GM21515 (cell line): Measurements from ENCODE around the gene BARX1.

Experiments used
- ATAC-seq: cut with Tn5 transposase; IDR thresholded peaks from one replicate; pipeline ENCODE4 v1.9.1; 2021; ENCODE audit not compliant: unreplicated experiment

Gene BARX1

DNA sequence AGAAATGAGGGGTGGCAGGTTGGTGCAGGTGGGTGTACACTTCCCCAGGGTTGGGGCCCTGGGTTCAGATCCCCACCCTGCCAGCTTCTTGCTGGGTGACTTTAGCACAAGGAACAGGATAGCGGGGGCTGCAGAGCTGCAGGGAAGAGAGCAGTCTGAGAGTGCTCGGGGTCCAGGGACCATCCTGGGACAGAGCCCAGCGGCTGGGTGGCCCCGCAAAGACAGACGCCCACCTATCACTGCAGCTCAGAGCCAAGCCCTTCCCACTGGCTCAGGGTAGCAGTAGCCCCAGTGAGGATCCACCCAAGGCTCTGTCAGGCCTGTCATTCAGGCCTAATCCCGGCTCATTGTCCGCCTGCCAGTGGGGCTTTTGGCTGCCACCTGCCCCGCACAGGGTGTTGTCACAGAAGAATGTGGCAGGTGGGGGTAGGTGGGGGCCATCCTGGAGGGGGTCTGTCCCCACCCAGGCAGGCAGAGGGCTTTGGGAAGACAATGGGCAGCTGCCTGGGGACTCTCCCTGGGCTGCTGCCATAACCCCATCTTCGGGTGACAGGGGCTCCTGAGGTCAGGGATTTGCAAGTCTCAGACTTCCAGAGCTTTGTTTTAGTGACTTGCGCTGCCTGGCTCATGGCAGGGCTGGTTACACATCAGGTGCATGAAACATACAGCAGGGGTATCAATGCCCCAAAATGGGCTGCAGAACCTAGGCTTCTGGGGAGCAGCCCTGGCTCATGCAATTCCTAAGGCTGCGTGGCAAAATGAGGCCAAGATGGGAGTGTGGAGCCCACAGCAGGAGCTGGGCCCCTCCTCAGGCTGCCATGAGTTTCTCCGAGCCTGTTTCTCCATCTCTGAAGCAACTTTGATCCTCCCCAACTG, 52.1 kb downstream of the BARX1 start:
- no peak for ATAC-seq

DNA sequence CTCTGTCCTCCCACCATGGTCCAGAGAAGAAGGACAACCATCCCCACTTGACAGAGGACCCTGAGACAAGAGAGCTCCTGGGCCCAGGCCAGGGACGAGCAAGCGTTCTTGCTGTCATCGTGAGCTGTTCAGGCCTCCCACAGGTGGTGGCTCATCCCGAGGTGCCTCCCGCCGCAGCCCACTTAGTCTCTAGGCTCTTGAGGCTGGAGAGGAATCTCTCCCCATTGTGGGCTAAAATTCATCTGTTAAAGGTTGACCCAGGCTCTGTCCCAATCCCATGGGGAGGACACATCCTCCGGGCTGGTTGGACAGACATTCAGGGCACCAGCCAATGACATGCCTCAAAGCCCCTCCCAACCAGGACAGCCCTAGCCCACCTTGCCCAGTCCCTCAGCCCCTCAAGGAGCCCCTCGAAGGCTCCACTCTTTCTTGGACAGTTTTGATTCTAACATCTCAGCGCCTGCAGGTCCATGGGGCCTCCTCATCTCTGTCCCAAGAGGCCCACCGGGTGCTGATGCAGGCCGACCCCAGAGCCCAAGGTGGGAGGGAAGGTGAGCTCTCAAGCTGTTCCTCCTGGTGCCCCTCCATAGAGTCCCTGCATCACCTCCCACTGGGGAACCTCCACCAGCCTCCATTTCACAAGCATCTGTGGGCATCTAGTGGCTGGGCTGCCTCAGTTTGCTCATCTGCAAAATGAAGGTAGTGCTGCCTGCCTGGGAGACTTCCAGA, 52.9 kb downstream of the BARX1 start:
- ATAC-seq, result no peak
